Stimulated activated naive B cell treated with anti-CD40 and anti-IgM and Interleukin-4, amounts not matched to agents 10 μg/mL and 1 μg/mL and 100 μg/mL, for 72 hours (primary cell): Measurements from ENCODE around the gene TNFRSF18.
A peak's percentile ranks its signal among the peaks of the same experiment; 100 is the strongest.

Experiments
- ATAC-seq, 2 donors: fragments of 150-1000 bp; cut with Tn5 transposase; replicated peaks; 2 replicates each; pipeline ENCODE4 v1.10.0; 2021; ENCODE audit warnings: moderate library complexity in 1 of 2
- DNase-seq: peaks from one replicate; pipeline ENCODE4 v3.0.0; 2021
- H3K27ac Mint-ChIP-seq: one replicate; pipeline ENCODE4 v1.8.0; 2022; ENCODE audit warnings: mild to moderate bottlenecking, mixed read lengths
- H3K27me3 Mint-ChIP-seq, 2 donors: one replicate each; pipeline ENCODE4 v1.8.0; 2022; ENCODE audit warnings: mixed read lengths in 2 of 2
- H3K36me3 Mint-ChIP-seq, 2 donors: one replicate each; pipeline ENCODE4 v1.8.0; 2022; ENCODE audit warnings: mixed read lengths in 2 of 2, mild to moderate bottlenecking in 1 of 2
- H3K4me1 Mint-ChIP-seq, 2 donors: one replicate each; pipeline ENCODE4 v1.8.0; 2022; ENCODE audit warnings: mixed read lengths in 2 of 2, mild to moderate bottlenecking in 1 of 2
- H3K4me3 Mint-ChIP-seq, 2 donors: one replicate each; pipeline ENCODE4 v1.8.0; 2022; ENCODE audit warnings: mild to moderate bottlenecking in 2 of 2, mixed read lengths in 2 of 2, moderate library complexity in 1 of 2
- H3K9me3 Mint-ChIP-seq, 2 donors: one replicate each; pipeline ENCODE4 v1.8.0; 2022; ENCODE audit warnings: mixed read lengths in 2 of 2, mild to moderate bottlenecking in 1 of 2

Gene TNFRSF18

DNA sequence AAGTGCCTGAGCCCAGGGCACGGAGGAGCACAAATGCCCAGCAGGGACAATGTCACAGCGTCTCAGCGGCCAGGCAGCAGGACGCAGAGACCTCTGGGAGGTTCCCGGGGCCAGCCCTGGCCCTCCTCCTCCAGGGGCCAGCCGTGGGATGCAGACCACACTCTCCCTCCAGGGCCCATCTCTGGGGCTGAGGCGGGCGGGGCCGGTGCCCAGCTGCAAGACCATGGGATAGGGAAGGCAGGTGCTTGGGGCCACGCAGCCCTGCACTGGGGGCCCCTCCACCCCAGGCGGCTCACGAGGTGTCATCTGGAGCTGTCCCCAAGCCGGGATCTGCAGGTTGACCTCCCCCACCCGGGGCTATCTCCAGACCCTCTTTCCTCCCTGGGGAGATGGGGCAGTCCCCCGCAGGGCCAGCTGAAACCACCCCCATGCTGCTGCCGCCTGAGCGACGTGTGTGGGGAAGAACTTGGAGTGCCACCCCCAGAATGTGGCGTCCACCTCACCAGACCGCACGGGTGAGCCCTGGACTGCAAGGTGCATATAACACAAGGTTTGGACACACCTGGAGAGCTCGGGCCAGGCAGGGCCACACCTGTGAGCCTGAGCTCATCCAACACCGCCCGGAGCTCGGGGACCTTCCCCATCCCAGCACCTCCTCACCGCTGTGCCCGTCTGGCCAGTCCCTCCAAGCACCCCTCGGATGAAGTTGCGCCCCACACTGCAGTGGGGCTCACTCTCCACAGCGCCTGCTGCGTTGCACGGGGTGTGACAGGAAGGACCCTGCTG is 36.8 kb downstream of the TNFRSF18 start:
- Mint-ChIP-seq H3K27me3 (peaks cover 4 to 14% of the 10 kb centered on the region in 2 donors), H3K4me1 (peaks cover 16 to 63% of the 10 kb centered on the region in 2 donors), H3K36me3 (no peaks in the 10 kb centered on the region), H3K9me3 (no peaks in the 10 kb centered on the region), H3K4me3 (peak overlapping the region; percentile 14 to 64), H3K27ac (no peak overlapping the region)
- ATAC-seq (peak in 1 of 2 donors; percentile 4), DNase-seq (no peak)

DNA sequence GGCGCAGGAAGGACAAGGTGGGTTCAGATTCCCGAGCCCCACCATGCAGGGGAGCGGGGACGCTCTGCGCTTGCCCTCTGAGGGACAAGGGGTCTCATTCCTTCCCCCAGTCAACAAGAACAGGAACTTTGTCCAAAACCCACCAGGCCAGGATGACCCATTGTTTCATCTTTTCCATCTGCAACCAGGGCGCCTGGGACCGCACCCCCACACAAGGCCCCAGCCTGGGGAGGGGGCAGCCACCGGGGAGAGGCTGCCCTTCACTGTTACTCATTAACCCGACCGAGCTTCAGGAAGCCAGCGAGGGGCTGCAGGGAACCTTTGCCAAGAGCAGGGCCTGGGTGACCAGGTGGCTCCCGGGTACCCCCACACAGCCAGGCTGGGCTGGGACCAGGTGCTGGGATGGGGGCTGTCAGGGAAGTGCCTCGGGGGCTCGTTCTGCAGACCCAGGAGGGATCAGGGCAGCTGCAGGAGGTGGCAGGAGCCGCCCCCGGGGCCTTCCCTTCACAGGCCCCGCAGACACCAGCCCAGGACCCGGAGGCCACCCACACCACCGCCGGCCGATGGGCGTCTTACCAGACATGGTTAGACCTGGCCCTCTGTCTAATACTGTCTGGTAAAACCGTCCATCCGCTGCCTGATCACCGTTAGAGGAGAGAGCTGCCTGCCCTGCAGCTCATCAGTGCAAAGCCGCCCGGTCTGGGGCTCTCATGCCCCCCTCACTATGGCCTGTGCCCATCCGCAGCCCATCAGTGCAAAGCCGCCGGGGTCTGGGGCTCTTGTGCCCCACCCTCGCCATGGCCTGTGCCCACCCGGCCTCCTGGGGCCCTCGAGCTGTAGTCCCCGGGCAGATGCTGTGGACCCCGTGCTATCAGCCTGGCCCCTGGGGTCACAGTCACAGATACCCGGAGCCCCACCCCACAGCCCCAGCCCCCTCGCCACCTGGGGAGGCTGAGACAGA is 37.7 kb downstream of the TNFRSF18 start:
- Mint-ChIP-seq H3K27me3 (peaks cover 0 to 21% of the 10 kb centered on the region in 2 donors), H3K4me3 (no peak overlapping the region), H3K36me3 (no peaks in the 10 kb centered on the region), H3K4me1 (peaks cover 16 to 58% of the 10 kb centered on the region in 2 donors), H3K9me3 (no peaks in the 10 kb centered on the region), H3K27ac (no peak overlapping the region)
- no peak for DNase-seq
- ATAC-seq, result no peak

DNA sequence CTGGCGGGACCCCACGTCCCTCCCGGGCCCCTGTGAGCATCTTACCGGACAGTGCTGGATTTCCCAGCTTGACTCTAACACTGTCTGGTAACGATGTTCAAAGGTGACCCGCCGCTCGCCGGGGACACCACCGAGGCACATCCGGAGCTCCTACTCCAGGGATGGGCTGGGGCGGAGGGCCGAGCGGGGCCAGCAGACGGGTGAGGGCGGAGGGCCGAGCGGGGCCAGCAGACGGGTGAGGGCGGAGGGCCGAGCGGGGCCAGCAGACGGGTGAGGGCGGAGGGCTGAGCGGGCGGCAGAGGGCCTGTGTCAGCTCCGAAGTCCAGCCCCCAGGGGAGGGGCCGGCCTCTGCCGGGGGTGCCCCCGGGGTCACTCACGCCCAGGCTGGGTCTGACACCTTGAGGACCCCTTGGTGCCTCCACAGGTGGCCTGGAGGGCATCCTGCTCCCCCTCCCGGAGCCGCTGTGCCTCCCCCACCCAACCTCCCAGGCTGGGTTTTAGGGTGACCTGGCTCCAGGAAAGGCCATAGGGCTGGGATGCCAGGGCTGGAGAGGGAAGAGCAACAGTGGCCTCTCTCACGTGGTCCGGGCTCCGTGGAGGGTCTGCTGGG is 38.4 kb downstream of the TNFRSF18 start:
- Mint-ChIP-seq H3K9me3 (no peaks in the 10 kb centered on the region), H3K36me3 (no peaks in the 10 kb centered on the region), H3K4me3 (no peak overlapping the region), H3K27me3 (peaks cover 0 to 22% of the 10 kb centered on the region in 2 donors), H3K27ac (no peak overlapping the region), H3K4me1 (peaks cover 16 to 50% of the 10 kb centered on the region in 2 donors)
- ATAC-seq, result no peak
- DNase-seq, result no peak

DNA sequence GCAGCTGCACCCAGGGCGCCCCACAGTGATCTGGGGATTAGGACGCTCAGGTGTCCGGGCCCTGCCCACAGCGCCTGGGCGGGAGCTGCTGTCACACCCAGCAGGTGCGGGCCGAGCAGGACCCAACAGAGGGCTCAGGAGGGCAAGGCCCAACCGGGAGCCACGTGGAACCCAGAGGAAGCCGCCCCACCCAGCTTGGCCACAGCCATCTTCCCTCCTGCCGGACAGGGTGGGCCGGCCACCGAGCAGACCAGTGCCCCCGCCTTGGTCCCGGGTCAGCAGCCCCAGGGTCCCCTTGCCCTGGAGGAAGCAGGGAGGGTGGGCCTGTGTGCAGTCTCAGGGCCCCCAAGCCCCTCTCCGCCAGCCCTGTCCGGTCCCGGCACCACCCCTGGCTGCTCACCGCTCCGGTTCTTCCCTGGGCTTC is 39.0 kb downstream of the TNFRSF18 start:
- peaks cover 0 to 22% of the 10 kb centered on the region in 2 donors for H3K27me3 Mint-ChIP-seq
- ATAC-seq (no peak), DNase-seq (no peak)
- peaks cover 16 to 45% of the 10 kb centered on the region in 2 donors for H3K4me1 Mint-ChIP-seq
- no peaks in the 10 kb centered on the region for H3K36me3 Mint-ChIP-seq
- H3K27ac Mint-ChIP-seq, result no peak overlapping the region
- no peak overlapping the region for H3K4me3 Mint-ChIP-seq
- no peaks in the 10 kb centered on the region for H3K9me3 Mint-ChIP-seq

GRCh38 chr1:1166642-1167397 is 39.6 kb downstream of the TNFRSF18 start:
- Mint-ChIP-seq H3K9me3 (no peaks in the 10 kb centered on the region), H3K4me3 (no peak overlapping the region), H3K27ac (no peak overlapping the region), H3K27me3 (peaks cover 0 to 22% of the 10 kb centered on the region in 2 donors), H3K4me1 (peaks cover 11 to 39% of the 10 kb centered on the region in 2 donors), H3K36me3 (no peaks in the 10 kb centered on the region)
- DNase-seq (no peak), ATAC-seq (no peak)

GRCh38 chr1:1165900-1166421 is 40.4 kb downstream of the TNFRSF18 start:
- H3K4me1 Mint-ChIP-seq, result peaks cover 8 to 30% of the 10 kb centered on the region in 2 donors
- no peak overlapping the region for H3K27ac Mint-ChIP-seq
- H3K36me3 Mint-ChIP-seq, result no peaks in the 10 kb centered on the region
- H3K9me3 Mint-ChIP-seq, result no peaks in the 10 kb centered on the region
- H3K4me3 Mint-ChIP-seq, result no peak overlapping the region
- H3K27me3 Mint-ChIP-seq, result peaks cover 0 to 22% of the 10 kb centered on the region in 2 donors
- ATAC-seq (no peak), DNase-seq (no peak)

GRCh38 chr1:1165485-1165884 is 40.9 kb downstream of the TNFRSF18 start:
- Mint-ChIP-seq H3K4me3 (no peak overlapping the region), H3K9me3 (no peaks in the 10 kb centered on the region), H3K4me1 (peaks cover 8 to 26% of the 10 kb centered on the region in 2 donors), H3K36me3 (no peaks in the 10 kb centered on the region), H3K27me3 (peaks cover 0 to 22% of the 10 kb centered on the region in 2 donors), H3K27ac (no peak overlapping the region)
- ATAC-seq (no peak), DNase-seq (no peak)

DNA sequence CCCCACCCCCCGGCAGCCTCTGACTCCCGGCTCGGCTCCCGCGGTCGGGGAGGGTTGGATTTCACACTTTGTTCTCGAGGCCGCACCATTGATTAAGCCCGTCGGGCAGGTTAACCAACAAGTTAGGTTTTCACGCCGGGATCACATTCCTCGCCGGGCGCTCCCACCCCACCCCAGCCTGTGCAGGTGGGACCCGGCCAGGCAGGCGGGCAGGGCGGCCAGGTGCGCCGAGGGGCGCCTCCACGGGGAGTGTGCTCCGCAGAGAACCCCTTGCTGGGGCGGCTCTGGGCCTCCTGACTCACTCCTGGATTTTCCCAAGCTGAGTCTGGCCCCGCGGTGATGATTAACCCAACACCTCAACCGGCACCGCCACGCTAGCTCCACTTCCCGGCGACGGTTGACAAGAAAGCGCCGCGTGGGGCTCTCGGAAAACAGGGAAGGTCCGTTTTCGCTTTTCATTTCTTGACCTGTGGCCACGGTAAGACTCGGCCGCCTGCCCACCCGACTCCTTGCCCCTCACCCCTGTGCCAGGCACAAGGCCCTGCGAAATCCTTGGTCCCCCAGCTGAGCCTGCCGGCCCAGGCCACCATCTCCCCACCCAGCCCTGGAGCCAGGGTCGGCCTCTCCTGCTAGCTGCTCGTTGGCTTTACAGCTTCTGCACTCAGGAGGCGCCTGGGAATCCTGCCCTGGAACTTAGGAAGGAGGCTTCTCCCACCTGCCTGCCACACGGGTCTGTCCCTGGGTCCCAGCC is 41.5 kb downstream of the TNFRSF18 start:
- no peak overlapping the region for H3K27ac Mint-ChIP-seq
- no peaks in the 10 kb centered on the region for H3K9me3 Mint-ChIP-seq
- DNase-seq (no peak), ATAC-seq (no peak)
- no peak overlapping the region for H3K4me3 Mint-ChIP-seq
- H3K27me3 Mint-ChIP-seq, result peaks cover 0 to 18% of the 10 kb centered on the region in 2 donors
- H3K4me1 Mint-ChIP-seq, result peaks cover 4 to 23% of the 10 kb centered on the region in 2 donors
- H3K36me3 Mint-ChIP-seq, result no peaks in the 10 kb centered on the region

- no peak overlapping the region for H3K27ac Mint-ChIP-seq
- H3K4me1 Mint-ChIP-seq, result peaks cover 2 to 23% of the 10 kb centered on the region in 2 donors
- H3K4me3 Mint-ChIP-seq, result no peak overlapping the region
Measured at GRCh38 chr1:1164361-1164700, 42.1 kb downstream of the TNFRSF18 start.

DNA sequence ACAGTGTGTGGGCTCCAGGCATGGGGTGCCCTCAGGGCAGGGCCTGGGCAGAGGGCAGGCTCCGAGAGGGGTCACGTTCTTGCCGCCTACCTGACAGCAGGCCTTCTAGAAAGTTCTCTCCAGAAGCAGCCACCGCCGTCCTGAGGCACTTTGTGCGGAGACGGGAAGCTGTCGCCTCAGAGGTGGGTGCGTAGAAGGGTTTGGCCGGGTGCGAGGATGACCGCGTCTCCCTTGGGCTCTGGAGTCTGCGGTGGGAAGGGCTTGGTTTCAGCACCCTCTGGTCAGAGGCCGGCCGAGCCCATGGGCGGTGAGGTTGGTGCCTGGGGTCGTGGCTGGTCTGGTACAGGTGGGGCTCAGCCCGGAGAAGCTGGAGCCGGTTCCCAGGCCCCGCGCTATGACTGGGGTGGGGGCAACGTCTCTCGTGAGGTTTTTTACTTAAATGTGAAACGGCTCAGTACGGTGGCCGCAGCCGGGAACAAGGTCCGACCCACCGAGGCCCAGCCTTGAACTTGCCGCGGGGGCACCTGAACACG is 42.8 kb downstream of the TNFRSF18 start:
- DNase-seq (no peak), ATAC-seq (no peak)
- Mint-ChIP-seq H3K4me3 (no peak overlapping the region), H3K27me3 (peaks cover 0 to 17% of the 10 kb centered on the region in 2 donors), H3K27ac (no peak overlapping the region), H3K36me3 (no peaks in the 10 kb centered on the region), H3K9me3 (no peaks in the 10 kb centered on the region), H3K4me1 (peaks cover 2 to 27% of the 10 kb centered on the region in 2 donors)

More at GRCh38 chr1:1164361-1164700, 42.1 kb downstream of the TNFRSF18 start:
- Mint-ChIP-seq H3K9me3 (no peaks in the 10 kb centered on the region), H3K36me3 (no peaks in the 10 kb centered on the region), H3K27me3 (peaks cover 0 to 17% of the 10 kb centered on the region in 2 donors)
- no peak for DNase-seq
- no peak for ATAC-seq

GRCh38 chr1:1162597-1163537 is 43.5 kb downstream of the TNFRSF18 start:
- Mint-ChIP-seq H3K27me3 (peaks cover 0 to 17% of the 10 kb centered on the region in 2 donors), H3K9me3 (no peaks in the 10 kb centered on the region), H3K4me1 (peaks cover 2 to 30% of the 10 kb centered on the region in 2 donors), H3K4me3 (no peak overlapping the region), H3K36me3 (no peaks in the 10 kb centered on the region), H3K27ac (no peak overlapping the region)
- DNase-seq, result no peak
- ATAC-seq, result no peak

- ATAC-seq (no peak), DNase-seq (no peak)
- Mint-ChIP-seq H3K4me3 (no peak overlapping the region), H3K9me3 (no peaks in the 10 kb centered on the region), H3K4me1 (peaks cover 2 to 30% of the 10 kb centered on the region in 2 donors), H3K36me3 (no peaks in the 10 kb centered on the region), H3K27me3 (peaks cover 0 to 17% of the 10 kb centered on the region in 2 donors), H3K27ac (no peak overlapping the region)
Measured at GRCh38 chr1:1161683-1162079, 44.7 kb downstream of the TNFRSF18 start.
